ENCODE results near the gene SLC17A7. TPM values are rescaled to one million over a fixed set of nuclear protein-coding genes. Genes with fewer than 3 reads are reported as not detected.

SLC17A7 gene
- total and polyA plus RNA-seq, 2 of the 8 experiments (the other 6 are each of a cell fraction or from before 2014, with no cell fraction given) = 2.7 to 3.0 TPM

DNA sequence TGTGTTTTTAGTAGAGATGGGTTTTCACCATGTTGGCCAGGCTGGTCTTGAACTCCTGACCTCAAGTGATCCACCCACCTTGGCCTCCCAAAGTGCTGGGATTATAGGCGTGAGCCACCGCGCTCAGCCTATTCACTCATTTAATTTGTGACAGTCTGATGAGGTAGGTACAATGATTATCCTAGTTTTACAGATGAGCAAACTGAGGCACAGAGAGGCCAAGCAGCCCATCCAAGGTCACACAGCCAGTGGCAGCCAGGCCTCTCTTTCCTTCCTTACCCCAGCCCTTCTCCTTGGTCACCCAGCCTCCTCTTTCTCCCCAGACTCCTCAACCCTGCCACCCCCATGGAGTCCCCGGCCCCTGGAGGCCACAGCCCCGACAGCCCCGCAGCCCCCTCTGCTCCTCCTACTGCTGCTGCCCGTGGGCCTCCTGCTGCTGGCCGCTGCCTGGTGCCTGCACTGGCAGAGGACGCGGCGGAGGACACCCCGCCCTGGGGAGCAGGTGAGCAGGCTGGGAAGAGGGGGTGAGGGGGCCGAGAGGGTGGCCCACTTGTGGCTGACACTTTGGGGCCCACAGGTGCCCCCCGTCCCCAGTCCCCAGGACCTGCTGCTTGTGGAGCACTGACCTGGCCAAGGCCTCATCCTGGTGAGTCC lies 38.8 kb upstream of the SLC17A7 start (continued):
- TF ChIP-seq, protein P1, sequence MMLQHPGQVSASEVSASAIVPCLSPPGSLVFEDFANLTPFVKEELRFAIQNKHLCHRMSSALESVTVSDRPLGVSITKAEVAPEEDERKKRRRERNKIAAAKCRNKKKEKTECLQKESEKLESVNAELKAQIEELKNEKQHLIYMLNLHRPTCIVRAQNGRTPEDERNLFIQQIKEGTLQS (IDR thresholded peaks at IDR 0.05; ENCODE audit: insufficient read depth, low read depth, low read length) = no peak
- TF ChIP-seq BCL11A (IDR thresholded peaks at IDR 0.05; ENCODE audit: low read depth in 2 of 2, low read length in 2 of 2) = no peak
- no peak for TF ChIP-seq RNF2 (IDR thresholded peaks at IDR 0.05; ENCODE audit: borderline replicate concordance, low read depth, low read length, missing control alignments, poor library complexity, severe bottlenecking)
- TF ChIP-seq FOSL1 (IDR thresholded peaks at IDR 0.05; ENCODE audit: insufficient read depth, low read depth, low read length) = no peak
- TF ChIP-seq, protein P2, sequence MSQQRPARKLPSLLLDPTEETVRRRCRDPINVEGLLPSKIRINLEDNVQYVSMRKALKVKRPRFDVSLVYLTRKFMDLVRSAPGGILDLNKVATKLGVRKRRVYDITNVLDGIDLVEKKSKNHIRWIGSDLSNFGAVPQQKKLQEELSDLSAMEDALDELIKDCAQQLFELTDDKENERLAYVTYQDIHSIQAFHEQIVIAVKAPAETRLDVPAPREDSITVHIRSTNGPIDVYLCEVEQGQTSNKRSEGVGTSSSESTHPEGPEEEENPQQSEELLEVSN (IDR thresholded peaks at IDR 0.05) = no peak
- TF ChIP-seq TEAD4 (IDR thresholded peaks at IDR 0.05; ENCODE audit: low read depth, low read length) = no peak
